WTC11 (cell line): ENCODE data around the gene SLC39A13. TPM values are rescaled to one million over a fixed set of nuclear protein-coding genes. Genes with fewer than 3 reads are reported as not detected.
A peak's percentile ranks its signal among the peaks of the same experiment; 100 is the strongest.

ENCODE experiments used
- ATAC-seq: fragments of 200-7000 bp; cut with Tn5 transposase; 2 replicates; pipeline ENCODE4 v1.10.0; 2021; ENCODE audit warnings: mild to moderate bottlenecking, moderate library complexity
- CTCF ChIA-PET: fragments of 300-600 bp; sonication (Branson Sonifier 250); formaldehyde crosslinking; loops from one replicate; lab custom pipeline; 2021; ENCODE audit warnings: antibody characterized with exemption; lab: Charles Lee
- POLR2A ChIA-PET: fragments of 350-600 bp; sonication (Branson Sonifier 250); formaldehyde crosslinking; loops from one replicate; lab custom pipeline; 2021; ENCODE audit warnings: antibody characterized with exemption; lab: Charles Lee
- DNase-seq: peaks from one replicate; pipeline ENCODE4 v3.0.0; 2021; ENCODE audit warnings: low spot score
- H3K27ac Mint-ChIP-seq: 2 replicates; pipeline ENCODE4 v1.8.0; 2021; ENCODE audit warnings: mixed read lengths
- H3K27me3 Mint-ChIP-seq: 2 replicates; pipeline ENCODE4 v1.8.0; 2021; ENCODE audit warnings: low read depth, mild to moderate bottlenecking, moderate library complexity, mixed read lengths
- H3K36me3 Mint-ChIP-seq: 2 replicates; pipeline ENCODE4 v1.8.0; 2021; ENCODE audit warnings: mixed read lengths
- H3K4me1 Mint-ChIP-seq: 2 replicates; pipeline ENCODE4 v1.8.0; 2022; ENCODE audit warnings: mixed read lengths
- H3K4me3 Mint-ChIP-seq: 2 replicates; pipeline ENCODE4 v1.8.0; 2021; ENCODE audit warnings: mild to moderate bottlenecking, moderate library complexity, mixed read lengths
- H3K9me3 Mint-ChIP-seq: 2 replicates; pipeline ENCODE4 v1.8.0; 2021; ENCODE audit warnings: mixed read lengths
- AR ChIP-seq: fragments of 250-450 bp; sonication (Bioruptor Pico); IDR thresholded peaks from 2 replicates; pipeline ENCODE4 v1.9.0; 2021; ENCODE audit warnings: mild to moderate bottlenecking
- ARID4B ChIP-seq: sonication (generic); formaldehyde crosslinking; IDR thresholded peaks from 2 replicates; pipeline ENCODE4 v1.8.0; 2023; ENCODE audit warnings: missing genetic modification reagents, mild to moderate bottlenecking, borderline replicate concordance
- CBFB ChIP-seq: sonication (generic); formaldehyde crosslinking; IDR thresholded peaks from 2 replicates; pipeline ENCODE4 v1.8.1; 2022; ENCODE audit warnings: mild to moderate bottlenecking, low read depth, missing genetic modification reagents
- CREB1 ChIP-seq: sonication (generic); formaldehyde crosslinking; IDR thresholded peaks from 2 replicates; pipeline ENCODE4 v1.8.0; 2023; ENCODE audit warnings: mild to moderate bottlenecking, missing genetic modification reagents
- GTF2I ChIP-seq: fragments of 250-450 bp; sonication (Bioruptor Pico); conservative IDR thresholded peaks from 2 replicates; pipeline ENCODE4 v1.4.0; 2021; ENCODE audit warnings: mild to moderate bottlenecking
- HMGXB4 ChIP-seq: sonication (generic); formaldehyde crosslinking; IDR thresholded peaks from 2 replicates; pipeline ENCODE4 v1.8.1; 2023; ENCODE audit warnings: mild to moderate bottlenecking, moderate library complexity, missing genetic modification reagents
- IRF2 ChIP-seq: sonication (generic); formaldehyde crosslinking; IDR thresholded peaks from 2 replicates; pipeline ENCODE4 v1.8.0; 2022; ENCODE audit warnings: low read depth, missing genetic modification reagents, borderline replicate concordance
- MLX ChIP-seq: sonication (generic); formaldehyde crosslinking; IDR thresholded peaks from 2 replicates; pipeline ENCODE4 v1.8.1; 2023; ENCODE audit warnings: mild to moderate bottlenecking, missing genetic modification reagents, moderate library complexity
- MXD4 ChIP-seq: fragments of 250-450 bp; sonication (Bioruptor Pico); IDR thresholded peaks from 2 replicates; pipeline ENCODE4 v1.8.0; 2021; ENCODE audit warnings: mild to moderate bottlenecking, moderate library complexity, borderline replicate concordance
- MYBL2 ChIP-seq: sonication (generic); formaldehyde crosslinking; IDR thresholded peaks from 2 replicates; pipeline ENCODE4 v1.8.1; 2023; ENCODE audit warnings: mild to moderate bottlenecking, moderate library complexity, missing genetic modification reagents
- NFATC4 ChIP-seq: fragments of 250-450 bp; sonication (Bioruptor Pico); IDR thresholded peaks from 2 replicates; pipeline ENCODE4 v1.9.0; 2021; ENCODE audit warnings: mild to moderate bottlenecking
- NFE2L1 ChIP-seq: sonication (generic); formaldehyde crosslinking; IDR thresholded peaks from 2 replicates; pipeline ENCODE4 v1.8.1; 2023; ENCODE audit warnings: missing genetic modification reagents
- NR1H2 ChIP-seq: sonication (generic); formaldehyde crosslinking; IDR thresholded peaks from 2 replicates; pipeline ENCODE4 v1.9.0; 2021; ENCODE audit warnings: mild to moderate bottlenecking, moderate library complexity, missing genetic modification reagents
- NR3C1 ChIP-seq: sonication (generic); formaldehyde crosslinking; conservative IDR thresholded peaks from 2 replicates; pipeline ENCODE4 v1.8.1; 2023; ENCODE audit warnings: low read depth, mild to moderate bottlenecking, missing genetic modification reagents
- SMAD4 ChIP-seq: sonication (generic); formaldehyde crosslinking; IDR thresholded peaks from 2 replicates; pipeline ENCODE4 v1.8.0; 2022; ENCODE audit warnings: mild to moderate bottlenecking, missing genetic modification reagents
- TEAD1 ChIP-seq: sonication (generic); formaldehyde crosslinking; IDR thresholded peaks from 2 replicates; pipeline ENCODE4 v1.8.0; 2022; ENCODE audit warnings: mild to moderate bottlenecking, missing genetic modification reagents
- TP53 ChIP-seq: sonication (generic); formaldehyde crosslinking; IDR thresholded peaks from 2 replicates; pipeline ENCODE4 v1.8.1; 2023; ENCODE audit warnings: mild to moderate bottlenecking, missing genetic modification reagents
- ZNF263 ChIP-seq: sonication (generic); formaldehyde crosslinking; IDR thresholded peaks from 2 replicates; pipeline ENCODE4 v1.8.1; 2022; ENCODE audit warnings: low read depth, mild to moderate bottlenecking, moderate library complexity, missing genetic modification reagents
- ZNF423 ChIP-seq: fragments of 250-450 bp; sonication (Bioruptor Pico); IDR thresholded peaks from 2 replicates; pipeline ENCODE4 v2.1.2; 2022; ENCODE audit warnings: mild to moderate bottlenecking, moderate library complexity
- ZSCAN18 ChIP-seq: fragments of 250-450 bp; sonication (Bioruptor Pico); IDR thresholded peaks from 2 replicates; pipeline ENCODE4 v2.1.2; 2022; ENCODE audit warnings: mild to moderate bottlenecking, moderate library complexity
- total RNA-seq: library from RNA; stranded (reverse); gene quantifications from 3 replicates; pipeline ENCODE4 v1.2.3, GENCODE V29; 2021
- TF ChIP-seq, protein P1 (sequence below): sonication (generic); formaldehyde crosslinking; IDR thresholded peaks from 2 replicates; pipeline ENCODE4 v1.8.1; 2023; ENCODE audit warnings: mild to moderate bottlenecking, missing genetic modification reagents
- TF ChIP-seq, protein P2 (sequence below): sonication (generic); formaldehyde crosslinking; IDR thresholded peaks from 2 replicates; pipeline ENCODE4 v1.8.1; 2022; ENCODE audit warnings: low read depth, mild to moderate bottlenecking, moderate library complexity, missing genetic modification reagents, borderline replicate concordance
- TF ChIP-seq, protein P3 (sequence below): sonication (generic); formaldehyde crosslinking; IDR thresholded peaks from 2 replicates; pipeline ENCODE4 v1.8.1; 2022; ENCODE audit warnings: mild to moderate bottlenecking, missing genetic modification reagents, moderate library complexity, borderline replicate concordance

The SLC39A13 gene
- total RNA-seq, 1 experiment from 2014 or later, result 38.2 TPM

- TF ChIP-seq NR1H2 (CRISPR knock-in tag) (no peak), SMAD4 (CRISPR knock-in tag) (no peak), MLX (CRISPR knock-in tag) (no peak), IRF2 (CRISPR knock-in tag) (no peak), NFE2L1 (no peak), NFATC4 (CRISPR knock-in tag) (no peak), NR3C1 (CRISPR knock-in tag) (no peak), CREB1 (CRISPR knock-in tag) (no peak)
- TF ChIP-seq, protein P1, sequence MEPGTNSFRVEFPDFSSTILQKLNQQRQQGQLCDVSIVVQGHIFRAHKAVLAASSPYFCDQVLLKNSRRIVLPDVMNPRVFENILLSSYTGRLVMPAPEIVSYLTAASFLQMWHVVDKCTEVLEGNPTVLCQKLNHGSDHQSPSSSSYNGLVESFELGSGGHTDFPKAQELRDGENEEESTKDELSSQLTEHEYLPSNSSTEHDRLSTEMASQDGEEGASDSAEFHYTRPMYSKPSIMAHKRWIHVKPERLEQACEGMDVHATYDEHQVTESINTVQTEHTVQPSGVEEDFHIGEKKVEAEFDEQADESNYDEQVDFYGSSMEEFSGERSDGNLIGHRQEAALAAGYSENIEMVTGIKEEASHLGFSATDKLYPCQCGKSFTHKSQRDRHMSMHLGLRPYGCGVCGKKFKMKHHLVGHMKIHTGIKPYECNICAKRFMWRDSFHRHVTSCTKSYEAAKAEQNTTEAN (CRISPR knock-in tag), result no peak
Observed at GRCh38 chr11:47398011-47398410, 10.4 kb upstream of the SLC39A13 start (continued).

- no peak for ATAC-seq
- CTCF ChIA-PET, result interaction anchor here (0.5 to 3.3 kb wide), 6 partner anchors 9 to 171 kb away, joined by 3 to 20 read pairs (median 11); no protein-coding TSS in a partner anchor
- H3K27ac Mint-ChIP-seq, result peak overlapping the region; percentile 60; the same call in 1 of the 2 replicates
- TF ChIP-seq TEAD1 (CRISPR knock-in tag) (no peak), ZNF263 (CRISPR knock-in tag) (no peak), MXD4 (CRISPR knock-in tag) (no peak), ARID4B (CRISPR knock-in tag) (no peak), ZSCAN18 (CRISPR knock-in tag) (no peak), CBFB (CRISPR knock-in tag) (no peak), MYBL2 (CRISPR knock-in tag) (no peak), AR (CRISPR knock-in tag) (no peak), ZNF423 (CRISPR knock-in tag) (no peak), GTF2I (CRISPR knock-in tag) (no peak), TP53 (no peak), HMGXB4 (no peak)
- TF ChIP-seq, protein P2, sequence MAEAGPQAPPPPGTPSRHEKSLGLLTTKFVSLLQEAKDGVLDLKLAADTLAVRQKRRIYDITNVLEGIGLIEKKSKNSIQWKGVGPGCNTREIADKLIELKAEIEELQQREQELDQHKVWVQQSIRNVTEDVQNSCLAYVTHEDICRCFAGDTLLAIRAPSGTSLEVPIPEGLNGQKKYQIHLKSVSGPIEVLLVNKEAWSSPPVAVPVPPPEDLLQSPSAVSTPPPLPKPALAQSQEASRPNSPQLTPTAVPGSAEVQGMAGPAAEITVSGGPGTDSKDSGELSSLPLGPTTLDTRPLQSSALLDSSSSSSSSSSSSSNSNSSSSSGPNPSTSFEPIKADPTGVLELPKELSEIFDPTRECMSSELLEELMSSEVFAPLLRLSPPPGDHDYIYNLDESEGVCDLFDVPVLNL (CRISPR knock-in tag), result no peak
- TF ChIP-seq, protein P3, sequence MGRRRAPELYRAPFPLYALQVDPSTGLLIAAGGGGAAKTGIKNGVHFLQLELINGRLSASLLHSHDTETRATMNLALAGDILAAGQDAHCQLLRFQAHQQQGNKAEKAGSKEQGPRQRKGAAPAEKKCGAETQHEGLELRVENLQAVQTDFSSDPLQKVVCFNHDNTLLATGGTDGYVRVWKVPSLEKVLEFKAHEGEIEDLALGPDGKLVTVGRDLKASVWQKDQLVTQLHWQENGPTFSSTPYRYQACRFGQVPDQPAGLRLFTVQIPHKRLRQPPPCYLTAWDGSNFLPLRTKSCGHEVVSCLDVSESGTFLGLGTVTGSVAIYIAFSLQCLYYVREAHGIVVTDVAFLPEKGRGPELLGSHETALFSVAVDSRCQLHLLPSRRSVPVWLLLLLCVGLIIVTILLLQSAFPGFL (CRISPR knock-in tag), result no peak
Observed at GRCh38 chr11:47398551-47398950, 9.8 kb upstream of the SLC39A13 start.

More at GRCh38 chr11:47398551-47398950, 9.8 kb upstream of the SLC39A13 start:
- H3K36me3 Mint-ChIP-seq, result no peaks in the 10 kb centered on the region
- POLR2A ChIA-PET, result no interaction called here
- no peaks in the 10 kb centered on the region for H3K27me3 Mint-ChIP-seq
- H3K4me3 Mint-ChIP-seq, result peak overlapping the region; percentile 67; the same call in 1 of the 2 replicates
- H3K9me3 Mint-ChIP-seq, result no peaks in the 10 kb centered on the region
- no peak for DNase-seq
- H3K4me1 Mint-ChIP-seq, result peaks cover 34% of the 10 kb centered on the region
